ENCODE measurements around the gene NAXD. TPM values are rescaled to one million over a fixed set of nuclear protein-coding genes. Genes with fewer than 3 reads are reported as not detected.
"Not testable (repeated sequence)": the region's sequence is repeated elsewhere in the genome, so short reads cannot be mapped to it uniquely, and the experiment has no call there.

Gene NAXD
- total RNA-seq, 2 donors from 2014 or later = 19.5 to 21.7 TPM

GRCh38 chr13:110625771-110626321, 10.5 kb downstream of the NAXD start:
- peak; percentile 74 for DNase-seq (ENCODE audit: low spot score)
- intact Hi-C loops (cut with DNase I) = no loop called here

- intact Hi-C loops (cut with DNase I) = no loop called here
- peak; percentile 57 for DNase-seq (ENCODE audit: low spot score)
Measured at GRCh38 chr13:110626521-110626920, 11.2 kb downstream of the NAXD start.

- intact Hi-C loops (cut with DNase I) = no loop called here
Measured at GRCh38 chr13:110627351-110627750, 12.0 kb downstream of the NAXD start.

GRCh38 chr13:110627761-110628476, 12.6 kb downstream of the NAXD start:
- DNase-seq (ENCODE audit: low spot score) = peak; percentile 37
- intact Hi-C loops (cut with DNase I) = no loop called here

More at GRCh38 chr13:110627351-110627750, 12.0 kb downstream of the NAXD start:
- no peak for DNase-seq (ENCODE audit: low spot score)

GRCh38 chr13:110628477-110628793, 13.1 kb downstream of the NAXD start:
- intact Hi-C loops (cut with DNase I) = no loop called here
- DNase-seq (ENCODE audit: low spot score) = peak; percentile 76

GRCh38 chr13:110628952-110629701, 13.8 kb downstream of the NAXD start:
- DNase-seq (ENCODE audit: low spot score) = peak; percentile 66

GRCh38 chr13:110629735-110630134, 14.4 kb downstream of the NAXD start:
- DNase-seq (ENCODE audit: low spot score) = no peak
- intact Hi-C loops (cut with DNase I) = loop anchor here in 1 of 2 donors (10.0 kb wide), 1 partner anchor 155 kb away; no protein-coding TSS in a partner anchor

More at GRCh38 chr13:110628952-110629701, 13.8 kb downstream of the NAXD start:
- intact Hi-C loops (cut with DNase I) = no loop called here

GRCh38 chr13:110630566-110631119, 15.3 kb downstream of the NAXD start:
- peak; percentile 58 for DNase-seq (ENCODE audit: low spot score)
- intact Hi-C loops (cut with DNase I) = loop anchor here in 1 of 2 donors (10.0 kb wide), 1 partner anchor 156 kb away; no protein-coding TSS in a partner anchor

GRCh38 chr13:110632255-110632654, 16.9 kb downstream of the NAXD start:
- intact Hi-C loops (cut with DNase I) = loop anchor here in 1 of 2 donors (10.0 kb wide), 1 partner anchor 157 kb away; no protein-coding TSS in a partner anchor
- DNase-seq (ENCODE audit: low spot score) = not testable (repeated sequence)

GRCh38 chr13:110633776-110634175, 18.4 kb downstream of the NAXD start:
- DNase-seq (ENCODE audit: low spot score) = no peak
- intact Hi-C loops (cut with DNase I) = loop anchor here in 1 of 2 donors (10.0 kb wide), 1 partner anchor 159 kb away; no protein-coding TSS in a partner anchor

- DNase-seq (ENCODE audit: low spot score) = peak; percentile 49
- intact Hi-C loops (cut with DNase I) = loop anchor here in 1 of 2 donors (10.0 kb wide), 1 partner anchor 160 kb away; no protein-coding TSS in a partner anchor
Measured at GRCh38 chr13:110634558-110634957, 19.2 kb downstream of the NAXD start.

GRCh38 chr13:110635405-110636002, 20.2 kb downstream of the NAXD start:
- intact Hi-C loops (cut with DNase I) = loop anchor here in 1 of 2 donors (10.0 kb wide), 1 partner anchor 161 kb away; no protein-coding TSS in a partner anchor
- peak; percentile 69 for DNase-seq (ENCODE audit: low spot score)

- DNase-seq (ENCODE audit: low spot score) = no peak
- intact Hi-C loops (cut with DNase I) = loop anchor here in 1 of 2 donors (10.0 kb wide), 1 partner anchor 161 kb away; no protein-coding TSS in a partner anchor
Measured at GRCh38 chr13:110636053-110636475, 20.7 kb downstream of the NAXD start.

GRCh38 chr13:110636701-110637201, 21.4 kb downstream of the NAXD start:
- intact Hi-C loops (cut with DNase I) = loop anchor here in 1 of 2 donors (10.0 kb wide), 1 partner anchor 162 kb away; no protein-coding TSS in a partner anchor
- DNase-seq (ENCODE audit: low spot score) = peak; percentile 66

- DNase-seq (ENCODE audit: low spot score) = no peak
- intact Hi-C loops (cut with DNase I) = loop anchor here in 1 of 2 donors (10.0 kb wide), 1 partner anchor 162 kb away; no protein-coding TSS in a partner anchor
Measured at GRCh38 chr13:110637275-110637674, 21.9 kb downstream of the NAXD start.

GRCh38 chr13:110637747-110638146, 22.4 kb downstream of the NAXD start:
- intact Hi-C loops (cut with DNase I) = loop anchor here in 1 of 2 donors (10.0 kb wide), 1 partner anchor 163 kb away; no protein-coding TSS in a partner anchor
- peak; percentile 63 for DNase-seq (ENCODE audit: low spot score)

GRCh38 chr13:110638257-110638656, 22.9 kb downstream of the NAXD start:
- peak; percentile 72 for DNase-seq (ENCODE audit: low spot score)
- intact Hi-C loops (cut with DNase I) = loop anchor here in 1 of 2 donors (10.0 kb wide), 1 partner anchor 163 kb away; no protein-coding TSS in a partner anchor

Measured in posterior vena cava (tissue), 2 donors.